Renal cortical epithelial cell (primary cell): ENCODE data around the gene FSIP2. TPM values are rescaled to one million over a fixed set of nuclear protein-coding genes. Genes with fewer than 3 reads are reported as not detected.

ENCODE experiments used
- DNase-seq: peaks from one replicate; pipeline ENCODE4 v3.0.0-alpha.2; 2011; ENCODE audit warnings: low read depth
- total RNA-seq: library from RNA; depleted of rRNA; stranded (reverse); fragments of >200 nt; gene quantifications from 2 replicates; pipeline ENCODE4 v1.2.3, GENCODE V29; 2014

The FSIP2 gene, protein sequence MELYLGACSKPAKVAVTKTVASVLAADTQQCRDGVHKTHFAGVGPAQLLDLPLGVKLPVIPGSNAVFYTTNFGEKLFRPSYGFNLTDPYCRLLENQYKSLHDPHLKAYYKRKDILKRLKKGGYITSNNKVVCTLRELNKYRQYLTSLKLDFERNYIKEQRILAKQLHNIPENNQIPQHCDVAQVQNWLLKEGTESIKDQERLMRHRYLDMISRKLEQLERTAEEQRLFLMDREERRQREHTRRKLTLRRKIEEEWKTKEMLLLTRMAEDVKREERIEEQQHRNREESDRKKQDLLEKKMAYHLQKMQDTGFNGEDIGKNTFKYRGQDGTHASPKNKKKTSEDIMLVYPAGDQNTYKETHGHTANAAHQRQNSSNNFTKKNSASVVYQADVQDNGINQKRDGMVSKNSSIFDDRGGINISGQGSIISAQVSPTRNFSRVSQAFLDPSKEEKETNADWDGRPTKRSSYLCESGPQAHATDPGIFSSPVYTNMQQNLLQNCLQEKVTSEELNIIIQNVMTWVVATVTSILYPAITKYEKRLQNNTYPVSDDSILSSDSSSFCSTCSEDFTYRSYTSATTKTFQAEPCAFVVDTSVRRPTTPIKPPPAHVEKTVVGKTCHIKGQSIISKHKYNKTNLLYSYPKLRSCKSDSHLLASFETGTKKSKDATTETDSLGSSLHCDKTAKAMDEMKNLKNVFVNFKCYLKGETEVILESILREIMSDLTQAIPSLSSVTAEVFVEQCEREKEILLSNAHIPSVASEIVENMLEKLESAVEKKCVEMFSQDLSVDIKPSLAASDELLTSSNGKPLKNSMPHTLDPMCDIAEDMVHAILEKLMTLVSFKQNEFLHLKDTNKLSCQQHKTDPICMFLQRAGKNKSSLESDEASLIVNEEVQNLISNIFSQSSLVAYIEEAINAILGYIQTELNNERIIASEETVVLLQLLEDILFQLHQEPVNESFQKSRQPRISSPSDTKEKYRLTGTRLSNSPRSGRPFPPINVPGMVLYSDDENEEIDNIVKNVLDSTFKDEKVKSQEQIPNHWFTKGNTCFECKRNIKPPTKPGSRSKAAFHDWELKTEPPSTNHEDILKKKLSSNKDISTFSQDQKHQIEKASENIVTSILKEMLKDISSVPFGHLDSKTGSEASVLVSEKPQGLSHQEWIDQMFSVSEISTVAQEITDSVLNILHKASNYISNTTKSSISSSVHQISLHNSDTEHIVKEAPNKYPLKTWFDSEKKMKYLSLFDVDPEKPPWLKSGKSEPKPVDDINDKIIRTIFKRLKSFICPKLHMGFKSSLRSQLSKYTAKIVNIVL (N-terminal part only)
- total RNA-seq: under 0.01 and 1.1 TPM in 2 replicates

DNA sequence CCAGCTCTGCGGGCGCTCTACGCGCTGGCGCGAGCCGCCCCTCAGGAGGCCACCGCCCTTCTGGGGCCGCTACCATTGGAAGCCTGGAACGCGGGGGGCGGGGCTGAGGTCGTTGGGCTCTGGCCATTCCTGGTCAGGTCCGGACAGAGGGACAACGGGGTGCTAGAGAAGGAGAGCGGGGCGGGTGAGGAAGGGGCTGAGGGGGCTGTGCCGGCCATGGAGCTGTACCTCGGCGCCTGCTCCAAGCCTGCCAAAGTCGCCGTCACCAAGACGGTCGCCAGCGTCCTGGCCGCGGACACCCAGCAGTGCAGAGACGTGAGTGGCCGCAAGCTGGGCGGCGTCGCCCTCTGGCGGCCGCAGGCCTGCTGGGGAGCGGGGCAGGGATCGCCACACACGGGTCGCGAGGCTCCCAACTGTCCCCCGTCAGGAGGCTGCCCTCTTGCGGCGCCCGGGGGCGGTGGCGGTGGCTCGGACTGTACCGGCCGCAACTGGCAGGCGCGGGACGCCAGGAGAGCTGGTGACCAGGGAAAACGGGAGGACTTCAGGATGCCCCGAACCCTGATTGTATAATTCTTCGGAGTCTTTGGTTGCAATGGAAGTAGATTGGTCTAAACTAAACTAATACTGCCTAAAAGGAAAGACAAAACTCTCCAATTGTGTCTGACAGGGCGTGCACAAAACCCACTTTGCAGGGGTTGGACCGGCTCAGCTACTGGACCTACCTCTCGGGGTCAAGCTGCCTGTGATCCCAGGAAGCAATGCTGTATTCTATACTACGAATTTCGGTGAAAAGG, at the start of gene FSIP2:
FSIP2 (plus strand) TSS at position 126 of the 794 bp plus-strand sequence; CDS start at position 217, 91 bp downstream.
- peak; percentile 67 for DNase-seq

DNA sequence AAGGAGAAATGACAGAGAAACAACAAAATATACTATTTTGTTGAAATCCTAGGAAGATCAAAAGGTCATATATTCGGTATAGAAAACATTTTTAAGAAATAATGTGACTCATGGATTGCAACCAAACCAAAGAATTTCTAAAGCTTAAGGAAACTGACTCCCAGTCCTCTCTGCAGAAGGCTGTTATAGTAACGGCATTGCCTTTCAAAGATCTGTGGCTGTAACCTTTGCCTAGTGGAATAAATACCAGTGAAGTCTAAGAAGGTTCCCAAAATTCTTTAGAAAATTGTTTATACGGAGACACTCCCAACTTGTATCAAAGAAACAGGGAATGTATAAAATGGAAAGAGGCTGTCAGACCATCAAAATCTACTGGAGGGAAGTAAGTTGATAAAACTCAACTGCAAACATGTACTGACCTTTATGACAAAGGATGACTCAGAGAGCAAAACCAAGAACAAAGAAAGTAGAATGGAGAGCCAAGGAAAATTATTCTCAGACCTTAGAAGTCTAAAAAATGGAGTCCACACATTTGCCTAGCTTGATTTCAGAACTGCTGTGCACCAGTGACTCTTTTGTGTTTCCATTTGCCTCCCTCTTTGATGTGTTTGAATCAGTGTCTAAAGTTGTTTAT, 48.6 kb upstream of the FSIP2 start:
- DNase-seq: peak; percentile 57

DNA sequence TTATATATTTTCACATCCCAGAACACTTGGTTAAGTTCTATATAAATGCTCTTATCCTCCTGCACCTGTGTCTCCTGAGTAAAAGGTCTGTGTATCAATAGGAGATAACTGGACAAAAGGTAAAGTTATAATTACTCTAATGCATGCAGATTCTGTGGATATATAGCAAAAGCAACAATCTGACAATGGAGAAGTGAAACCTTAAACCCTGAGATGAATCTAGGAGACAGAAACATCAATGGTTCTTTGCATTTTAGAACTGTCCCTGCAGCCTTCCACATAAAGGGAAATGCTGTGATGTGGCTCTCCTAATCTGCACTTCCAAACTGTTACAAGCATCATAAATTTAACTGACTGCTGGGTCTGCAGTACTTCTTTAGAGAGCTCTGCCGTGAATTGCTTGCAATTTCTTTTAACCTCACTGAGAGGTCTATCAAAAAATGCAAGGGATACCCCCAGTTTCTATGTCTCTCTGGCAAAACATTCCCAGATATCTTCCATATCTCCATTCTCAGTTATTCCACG, 42.8 kb upstream of the FSIP2 start:
- no peak for DNase-seq

DNA sequence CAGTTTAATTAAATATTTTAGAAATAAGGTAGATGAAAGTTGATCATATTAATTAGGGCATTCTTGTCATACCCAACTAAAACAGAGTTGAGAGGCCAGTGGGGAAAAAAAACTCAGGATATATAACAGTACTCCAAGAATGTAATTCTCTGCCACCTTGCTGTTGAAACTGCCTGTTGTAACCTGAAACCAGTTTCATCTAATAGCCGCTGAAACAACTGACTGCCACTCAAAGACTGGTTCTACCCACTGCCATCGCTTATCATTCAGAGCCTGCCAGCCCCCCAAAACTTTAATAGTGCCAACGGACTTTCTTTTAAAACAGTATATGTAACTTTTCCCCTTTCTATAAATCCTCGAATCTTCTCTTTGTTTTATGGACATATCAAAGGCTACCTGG, 37.7 kb upstream of the FSIP2 start:
- peak; percentile 11 for DNase-seq

DNA sequence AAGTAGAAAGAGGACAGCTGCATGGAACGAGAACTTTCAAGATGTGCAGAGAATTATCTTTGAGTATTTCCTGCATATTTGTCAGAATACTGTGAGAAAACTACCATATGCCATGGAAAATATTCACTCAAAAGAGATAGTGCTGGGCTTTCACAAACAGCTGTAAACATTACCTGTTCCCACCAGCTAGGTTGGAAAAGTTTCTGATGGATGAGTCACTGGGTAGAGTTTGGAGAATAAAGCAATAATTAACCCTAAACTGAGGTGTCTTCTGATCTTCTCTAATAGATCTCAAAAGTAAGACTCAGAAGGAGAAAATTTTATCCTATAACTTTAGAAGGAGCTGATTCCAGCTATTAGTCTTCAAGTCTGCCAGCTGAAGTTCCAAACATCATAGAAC, 3.9 kb upstream of the FSIP2 start:
- peak; percentile 75 for DNase-seq

DNA sequence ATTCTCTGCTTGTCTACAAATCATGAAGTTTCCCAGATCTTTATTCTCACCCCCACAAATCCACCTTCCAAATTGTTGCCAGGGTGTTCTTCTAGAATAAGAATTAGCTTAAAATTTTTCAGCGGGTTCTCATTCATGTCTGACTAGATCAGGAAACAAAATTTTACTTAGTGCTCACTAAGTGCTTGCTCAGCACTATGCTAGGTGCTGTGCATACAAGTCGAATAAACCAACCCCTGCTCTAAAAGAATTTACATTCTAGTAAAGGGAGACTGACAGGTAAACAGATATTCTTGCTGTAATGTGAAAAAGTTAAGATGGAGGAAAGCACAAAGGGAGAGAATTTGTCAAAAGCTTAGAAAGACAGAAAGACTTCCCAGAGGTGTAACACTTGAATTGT, 2.4 kb upstream of the FSIP2 start:
- DNase-seq: no peak

DNA sequence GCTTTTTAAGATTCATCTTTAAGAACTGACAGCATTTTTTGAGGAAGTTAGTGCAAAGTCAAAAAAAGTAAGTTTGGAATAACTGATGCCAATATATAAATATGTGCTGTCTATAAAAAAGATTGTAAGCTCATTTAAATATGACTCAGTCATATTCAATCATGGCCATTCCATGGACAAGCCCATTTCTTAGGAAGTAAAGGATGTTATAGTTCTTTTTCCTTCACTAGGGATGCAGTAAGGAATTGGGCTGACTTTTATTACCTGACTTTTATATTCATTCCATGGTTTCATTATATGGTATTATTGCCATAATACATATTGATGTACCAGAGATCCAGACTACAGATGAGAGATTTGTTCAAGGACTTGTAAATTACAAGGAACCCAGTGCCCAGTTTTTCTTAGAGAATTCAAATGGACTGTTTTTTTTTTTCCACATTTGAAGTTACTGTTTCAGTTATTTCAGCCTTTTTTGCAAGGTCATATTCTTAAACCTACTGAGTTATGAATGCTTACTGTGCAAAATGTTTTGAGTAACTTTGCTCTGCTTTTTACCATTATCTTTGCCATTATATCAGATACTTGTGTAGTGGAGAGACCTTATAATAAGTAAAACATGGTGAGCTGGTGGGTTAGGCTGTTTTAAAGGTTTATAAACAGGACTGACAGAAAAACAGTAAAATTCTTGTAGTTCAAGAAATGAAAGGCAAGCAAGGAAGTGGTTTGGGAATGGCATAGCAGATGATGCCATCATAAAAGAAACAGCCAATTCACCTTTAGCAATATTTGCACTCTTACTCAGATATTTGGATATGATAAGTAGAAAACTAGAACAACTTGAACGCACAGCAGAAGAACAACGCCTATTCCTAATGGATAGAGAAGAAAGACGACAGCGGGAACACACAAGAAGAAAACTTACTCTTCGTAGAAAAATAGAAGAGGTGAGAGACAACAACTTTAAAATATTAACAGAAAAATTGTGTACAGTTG, 7.6 kb downstream of the FSIP2 start:
- no peak for DNase-seq

DNA sequence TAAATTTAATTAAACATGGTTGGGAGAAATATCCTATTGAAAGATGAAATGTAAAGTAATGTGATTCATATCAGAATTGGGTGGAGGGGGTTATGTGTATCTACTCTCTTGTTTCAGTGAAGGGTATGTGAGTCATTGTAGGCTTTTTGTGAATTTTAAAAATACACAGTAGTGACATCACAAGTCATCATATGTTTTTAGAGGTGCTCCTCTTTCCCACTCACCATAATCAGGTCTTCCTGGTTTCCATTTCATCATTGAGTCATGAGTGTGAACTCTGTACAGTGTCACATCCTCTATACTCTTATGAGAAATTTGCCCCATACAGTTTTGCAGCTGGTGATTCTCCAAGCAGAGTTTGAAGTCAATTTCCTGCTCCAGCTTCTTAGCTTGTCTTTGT, 18.8 kb downstream of the FSIP2 start:
- DNase-seq: no peak

DNA sequence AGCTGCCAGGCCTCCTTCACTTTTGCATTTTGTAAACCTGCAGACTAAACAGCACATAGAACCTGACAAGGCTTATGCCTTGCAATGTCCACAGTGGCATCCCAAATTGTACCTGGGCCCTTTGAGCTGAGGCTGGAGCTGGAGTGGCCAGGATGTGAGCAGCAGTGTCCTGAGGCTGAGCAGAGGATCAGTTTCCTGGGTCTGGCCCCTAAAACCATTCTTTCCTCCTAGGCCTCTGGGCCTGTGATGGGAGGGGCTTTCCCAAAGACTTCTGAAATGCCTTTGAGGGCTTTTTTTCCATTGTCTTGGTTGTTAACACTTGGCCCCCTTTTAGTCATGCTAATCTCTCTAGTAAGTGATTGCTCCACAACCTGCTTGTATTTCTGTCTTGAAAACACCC, 32.8 kb downstream of the FSIP2 start:
- no peak for DNase-seq

DNA sequence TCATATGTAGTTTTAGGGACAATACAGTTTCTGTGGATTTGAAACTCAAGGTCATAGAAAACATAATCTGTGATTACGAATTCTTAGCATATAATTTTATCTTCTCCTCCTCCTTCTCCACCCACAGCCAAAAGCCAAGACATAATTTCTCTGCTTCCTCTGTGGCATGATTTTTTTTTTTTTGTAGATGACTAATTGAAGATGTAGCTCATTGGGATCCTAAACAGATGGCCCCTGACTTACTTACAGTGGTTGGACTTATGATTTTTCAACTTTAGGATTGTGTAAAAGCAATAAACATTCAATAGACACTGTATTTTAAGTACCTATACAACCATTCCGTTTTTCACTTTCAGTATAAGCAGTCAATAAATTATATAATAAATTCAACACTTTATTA, 42.3 kb downstream of the FSIP2 start:
- DNase-seq: no peak

DNA sequence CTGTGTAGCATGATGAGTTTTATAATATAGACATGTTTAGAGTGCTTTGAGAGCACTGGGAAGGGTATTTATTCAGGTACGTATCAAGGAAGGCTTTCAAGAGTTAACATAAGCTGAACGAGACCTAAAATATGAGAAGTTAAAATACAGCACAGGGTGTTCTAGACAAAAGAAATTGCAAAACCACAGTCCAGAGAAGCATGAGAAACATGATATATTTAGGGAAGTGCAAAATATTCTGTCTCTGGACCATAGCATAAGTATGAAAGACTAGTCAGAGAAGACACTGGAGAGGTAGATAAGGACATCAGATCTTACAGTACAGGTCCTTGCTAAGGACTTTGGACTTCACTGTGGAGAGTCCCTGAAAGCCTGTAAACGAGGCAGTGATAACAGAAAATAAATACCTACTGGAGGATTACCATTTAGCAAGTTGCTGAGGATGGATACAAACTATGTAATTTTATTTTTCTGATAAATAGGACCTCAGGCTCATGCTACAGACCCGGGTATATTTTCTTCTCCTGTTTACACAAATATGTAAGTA, 43.7 kb downstream of the FSIP2 start:
- DNase-seq: no peak

DNA sequence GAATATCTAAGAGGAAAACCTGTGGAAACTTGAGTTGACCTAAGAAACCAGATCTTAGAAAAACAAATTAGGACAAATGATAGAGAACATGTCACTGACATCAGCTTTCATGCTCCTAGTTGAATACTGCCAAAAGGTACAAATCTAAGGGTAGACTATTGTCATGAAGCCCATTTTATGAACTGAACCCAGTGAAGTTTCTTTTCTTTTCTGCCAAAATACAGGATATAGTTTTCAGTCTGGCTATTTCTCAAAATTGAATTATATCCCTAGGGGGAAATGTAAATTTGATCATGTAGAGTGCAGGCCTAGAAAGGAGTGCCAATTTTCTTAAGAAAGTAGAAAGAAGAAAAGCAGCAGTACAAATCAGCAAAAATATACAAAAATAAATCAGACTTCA, 46.6 kb downstream of the FSIP2 start:
- DNase-seq: no peak

DNA sequence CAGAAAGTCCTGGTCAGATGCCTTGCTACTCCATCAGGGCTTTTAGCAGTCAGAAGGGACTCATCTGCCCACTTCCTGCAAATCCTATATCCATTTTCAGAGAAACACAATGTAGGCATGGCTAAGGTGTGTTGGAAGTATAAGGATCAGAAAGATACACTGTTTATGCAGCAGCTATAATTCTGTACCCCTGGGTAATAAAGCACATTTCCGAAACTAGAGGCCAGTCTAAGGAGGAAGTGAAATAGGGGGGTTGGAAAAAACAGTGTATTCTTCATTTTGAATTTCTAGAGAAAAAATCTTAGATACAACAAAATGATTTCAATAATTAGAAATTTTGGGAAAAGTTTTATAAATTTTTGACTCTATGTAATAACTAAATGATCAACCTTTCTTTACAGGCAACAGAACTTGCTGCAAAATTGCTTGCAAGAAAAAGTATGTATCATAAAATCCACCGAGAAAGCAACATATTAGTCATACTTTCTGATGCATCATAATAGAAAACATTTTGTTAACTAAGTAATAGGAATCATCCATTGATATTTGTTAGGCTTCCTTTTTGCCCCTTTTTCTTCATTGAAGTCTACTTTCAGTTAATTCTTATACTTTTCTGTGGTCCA, 47.4 kb downstream of the FSIP2 start:
- no peak for DNase-seq

DNA sequence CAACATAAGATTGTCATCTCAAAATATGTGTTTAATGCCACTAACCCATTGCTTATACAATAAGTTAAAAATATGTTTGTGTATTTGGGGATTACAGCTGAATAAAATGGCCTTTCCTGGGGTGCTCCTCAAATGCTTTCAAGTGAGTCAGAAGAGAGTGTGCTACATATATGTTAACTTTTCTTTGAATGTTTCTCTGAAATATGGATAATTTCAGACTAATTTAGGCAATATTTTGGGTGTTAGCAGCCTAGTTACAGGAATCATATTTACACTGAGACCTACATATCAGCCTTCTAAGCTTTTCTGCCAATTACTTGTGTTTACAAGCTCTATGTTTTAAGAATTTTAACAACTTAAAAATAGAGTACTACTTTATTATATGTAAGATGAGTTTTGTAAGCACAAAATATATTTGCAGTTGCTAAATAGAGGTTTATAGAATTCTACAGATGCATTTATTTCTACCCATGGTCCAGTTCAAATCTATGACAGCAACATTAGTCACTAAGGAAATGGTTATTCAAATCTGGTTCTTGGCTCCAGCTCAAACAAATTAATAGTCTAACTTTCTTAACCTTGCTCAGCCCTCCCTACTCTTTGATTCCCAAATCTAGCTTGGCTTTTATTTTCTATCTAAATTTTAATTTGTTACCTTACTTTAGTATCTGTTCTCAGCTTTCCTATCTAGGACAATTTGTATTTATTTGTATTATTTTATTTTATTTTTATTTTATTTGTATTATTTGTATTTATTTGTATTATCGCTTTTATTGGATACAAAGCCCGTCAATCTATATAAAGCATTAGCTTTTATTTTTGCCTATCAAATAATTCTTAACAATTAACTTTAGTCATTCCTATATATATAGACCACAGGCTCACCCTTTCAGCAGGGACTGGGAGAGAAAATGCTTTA, 48.9 kb downstream of the FSIP2 start:
- peak; percentile 75 for DNase-seq

DNA sequence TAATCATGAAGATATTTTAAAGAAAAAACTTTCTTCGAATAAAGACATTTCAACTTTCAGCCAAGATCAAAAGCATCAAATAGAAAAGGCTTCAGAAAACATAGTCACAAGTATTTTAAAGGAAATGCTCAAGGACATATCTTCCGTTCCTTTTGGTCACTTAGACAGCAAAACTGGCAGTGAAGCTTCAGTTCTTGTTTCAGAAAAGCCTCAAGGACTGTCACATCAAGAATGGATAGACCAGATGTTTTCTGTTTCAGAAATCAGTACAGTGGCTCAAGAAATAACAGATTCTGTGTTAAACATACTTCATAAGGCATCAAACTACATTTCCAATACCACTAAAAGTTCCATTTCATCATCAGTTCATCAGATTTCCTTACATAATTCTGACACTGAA, 51.8 kb downstream of the FSIP2 start:
- DNase-seq: no peak

DNA sequence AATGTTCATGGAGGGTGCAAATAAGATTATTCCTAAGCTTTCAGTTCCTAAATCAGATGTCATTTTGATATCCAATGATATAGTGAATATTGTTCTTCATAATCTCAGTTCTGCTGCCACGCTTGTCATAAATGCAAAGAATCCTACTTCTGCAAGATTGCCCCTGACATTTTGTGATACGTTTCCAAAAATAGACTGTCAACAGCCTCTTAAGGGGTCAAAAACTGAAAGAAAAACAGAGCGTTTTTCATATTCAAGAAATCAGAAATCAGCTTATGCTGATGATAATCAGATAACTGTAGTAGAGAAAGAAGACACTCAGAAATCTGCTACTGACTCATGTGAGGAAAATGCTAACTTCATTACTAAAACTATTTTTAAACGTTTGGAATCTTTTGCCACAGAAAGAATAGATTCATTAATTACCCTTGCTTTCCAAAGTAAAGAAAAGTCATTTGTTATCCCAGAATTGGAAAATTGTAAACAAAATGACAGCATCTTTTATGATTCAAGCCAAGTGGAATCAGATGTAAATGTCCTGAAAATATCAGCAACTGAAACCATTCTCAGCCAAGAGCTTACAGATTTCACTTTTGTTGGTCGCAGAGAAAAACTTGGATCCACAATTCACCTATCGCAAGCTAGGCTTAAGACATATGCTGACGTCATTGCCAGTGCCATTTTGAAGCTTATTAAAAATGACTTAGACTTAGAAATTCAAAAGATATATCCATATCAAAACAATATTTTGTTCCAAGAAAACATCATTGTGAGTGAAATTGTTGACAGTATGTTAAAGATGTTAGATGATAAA, 55.1 kb downstream of the FSIP2 start:
- no peak for DNase-seq
